Left cardiac atrium (tissue), 4 donors: ENCODE data around the gene MCU. TPM values are rescaled to one million over a fixed set of nuclear protein-coding genes. Genes with fewer than 3 reads are reported as not detected.
"Not testable (repeated sequence)": the region's sequence is repeated elsewhere in the genome, so short reads cannot be mapped to it uniquely, and the experiment has no call there.

Experiments used
- ATAC-seq, 2 donors: fragments of 200-7000 bp; cut with Tn5 transposase; one replicate each; pipeline ENCODE4 v1.9.1; 2020; ENCODE audit warnings: mild to moderate bottlenecking in 2 of 2, moderate library complexity in 2 of 2
- DNase-seq: peaks from one replicate; pipeline ENCODE4 v3.0.0-alpha.2; 2020
- intact Hi-C, 2 donors: fragments of 100-400 bp; cut with DNase I; formaldehyde crosslinking; loops; one replicate each; pipeline versions ENCODE4 v1.14.1 to v1.15.1; 2022 to 2023
- total RNA-seq, 2 donors: library from RNA; stranded (reverse); fragmentation: NEBNext Ultra II Directional; extraction: Animal tissue kit (Norgen Biotek cat#: 25700); gene quantifications; one replicate each; pipeline ENCODE4 v1.2.1, GENCODE V29; 2021
- donor health status: DM: no; HTN: yes; CAD: no.
- donor health status: DM: no; HTN: yes; CAD: no; lungs with severe emphysema.
- donor health status: DM: yes; HTN: yes; CAD: no.
- donor health status: Dilated cardiomyopathy.

MCU gene
- total RNA-seq, 2 donors from 2014 or later = 16.1 to 21.1 TPM

GRCh38 chr10:72746426-72747363 is 54.8 kb downstream of the MCU start:
- intact Hi-C loops = no loop called here
- DNase-seq (no peak), ATAC-seq (peak in 1 of 2 donors; percentile 26)

GRCh38 chr10:72747521-72747920 is 55.6 kb downstream of the MCU start:
- intact Hi-C loops = no loop called here
- ATAC-seq (no peak), DNase-seq (no peak)

GRCh38 chr10:72753760-72754231 is 61.9 kb downstream of the MCU start:
- ATAC-seq (no peak), DNase-seq (no peak)
- intact Hi-C loops = no loop called here

- ATAC-seq (no peak), DNase-seq (no peak)
- intact Hi-C loops = no loop called here
These were observed 62.5 kb downstream of the MCU start for GRCh38 chr10:72754275-72755032.

- DNase-seq (no peak), ATAC-seq (peak in 1 of 2 donors; percentile 46)
- intact Hi-C loops = no loop called here
These were observed 64.9 kb downstream of the MCU start for GRCh38 chr10:72756674-72757385.

GRCh38 chr10:72757732-72758131 is 65.8 kb downstream of the MCU start:
- intact Hi-C loops = no loop called here
- DNase-seq = no peak
- ATAC-seq = no peak

GRCh38 chr10:72758930-72759329 is 67.0 kb downstream of the MCU start:
- intact Hi-C loops = not testable (repeated sequence)

GRCh38 chr10:72759584-72759983 is 67.6 kb downstream of the MCU start:
- intact Hi-C loops = no loop called here
- DNase-seq (no peak), ATAC-seq (no peak)

More at GRCh38 chr10:72758930-72759329, 67.0 kb downstream of the MCU start:
- not testable (repeated sequence) for ATAC-seq, DNase-seq

- intact Hi-C loops = no loop called here
- ATAC-seq (no peak), DNase-seq (no peak)
These were observed 69.6 kb downstream of the MCU start for GRCh38 chr10:72761498-72761897.

- no peak for DNase-seq
These were observed 70.1 kb downstream of the MCU start for GRCh38 chr10:72762042-72762441.

GRCh38 chr10:72763201-72763600 is 71.3 kb downstream of the MCU start:
- no peak for ATAC-seq
- DNase-seq = no peak
- intact Hi-C loops = no loop called here

More at GRCh38 chr10:72762042-72762441, 70.1 kb downstream of the MCU start:
- no peak for ATAC-seq
- intact Hi-C loops = no loop called here

GRCh38 chr10:72764151-72764550 is 72.2 kb downstream of the MCU start:
- DNase-seq = no peak
- intact Hi-C loops = no loop called here
- ATAC-seq = peak in 1 of 2 donors; percentile 58

- ATAC-seq (no peak), DNase-seq (no peak)
- intact Hi-C loops = no loop called here
These were observed 73.3 kb downstream of the MCU start for GRCh38 chr10:72765051-72765745.

GRCh38 chr10:72771195-72771594 is 79.3 kb downstream of the MCU start:
- intact Hi-C loops, DNase-seq, ATAC-seq: not testable (repeated sequence)

GRCh38 chr10:72772031-72772430 is 80.1 kb downstream of the MCU start:
- ATAC-seq (no peak), DNase-seq (no peak)
- intact Hi-C loops = no loop called here

- intact Hi-C loops = no loop called here
- ATAC-seq = no peak
- DNase-seq = no peak
These were observed 87.9 kb downstream of the MCU start for GRCh38 chr10:72779874-72780273.

- ATAC-seq (no peak), DNase-seq (no peak)
- intact Hi-C loops = no loop called here
These were observed 90.8 kb downstream of the MCU start for GRCh38 chr10:72782649-72783330.

- DNase-seq (no peak), ATAC-seq (no peak)
- intact Hi-C loops = no loop called here
These were observed 91.5 kb downstream of the MCU start for GRCh38 chr10:72783410-72783833.
